CD8-positive, alpha-beta memory T cell (primary cell): ENCODE data around the gene SLC22A5. TPM values are rescaled to one million over a fixed set of nuclear protein-coding genes. Genes with fewer than 3 reads are reported as not detected.
"Not testable (repeated sequence)": the region's sequence is repeated elsewhere in the genome, so short reads cannot be mapped to it uniquely, and the experiment has no call there.

Source experiments
- CTCF ChIA-PET: fragments of 350-600 bp; sonication (Branson Sonifier 250); formaldehyde crosslinking; loops from one replicate; lab custom pipeline; 2021; ENCODE audit warnings: antibody characterized with exemption; lab: Charles Lee
- POLR2A ChIA-PET: fragments of 350-600 bp; sonication (Branson Sonifier 250); formaldehyde crosslinking; loops from one replicate; lab custom pipeline; 2021; ENCODE audit warnings: antibody characterized with exemption; lab: Charles Lee
- DNase-seq, 5 donors: peaks; one replicate each; pipeline versions ENCODE4 v3.0.0 to v3.0.0-alpha.2; 2020 to 2022; ENCODE audit warnings: mixed read lengths in 1 of 5
- H3K27ac ChIP-seq: one replicate; pipeline ENCODE4 v1.7.0; 2013; ENCODE audit warnings: low read depth, mild to moderate bottlenecking, low read length, moderate library complexity
- H3K27me3 ChIP-seq: 2 replicates; pipeline ENCODE4 v1.7.0; 2013; ENCODE audit warnings: low read length, mild to moderate bottlenecking; ENCODE audit not compliant: insufficient read depth, poor library complexity, severe bottlenecking
- H3K36me3 ChIP-seq: 2 replicates; pipeline ENCODE4 v1.7.0; 2013; ENCODE audit warnings: mild to moderate bottlenecking, low read length, moderate library complexity; ENCODE audit not compliant: insufficient read depth
- H3K4me1 ChIP-seq: 2 replicates; pipeline ENCODE4 v1.7.0; 2013; ENCODE audit warnings: mild to moderate bottlenecking, low read length, moderate library complexity; ENCODE audit not compliant: insufficient read depth
- H3K4me3 ChIP-seq: 2 replicates; pipeline ENCODE4 v1.7.0; 2013; ENCODE audit warnings: mild to moderate bottlenecking, low read length
- H3K9me3 ChIP-seq: 2 replicates; pipeline ENCODE4 v1.7.0; 2013; ENCODE audit warnings: mild to moderate bottlenecking, low read length
- H3K27ac Mint-ChIP-seq, 8 donors: one replicate each; pipeline ENCODE4 v1.8.0; 2020 to 2021; ENCODE audit warnings: mixed read lengths in 8 of 8, mild to moderate bottlenecking in 6 of 8, inconsistent platforms in 3 of 8, moderate library complexity in 3 of 8
- H3K27me3 Mint-ChIP-seq, 2 donors: one replicate each; pipeline ENCODE4 v1.8.0; 2020 to 2021; ENCODE audit warnings: mixed read lengths in 2 of 2, mild to moderate bottlenecking in 1 of 2, moderate library complexity in 1 of 2
- H3K36me3 Mint-ChIP-seq, 3 donors: one replicate each; pipeline ENCODE4 v1.8.0; 2020 to 2021; ENCODE audit warnings: mixed read lengths in 3 of 3, inconsistent platforms in 1 of 3, mild to moderate bottlenecking in 1 of 3
- H3K4me1 Mint-ChIP-seq, 3 donors: one replicate each; pipeline ENCODE4 v1.8.0; 2020 to 2021; ENCODE audit warnings: mixed read lengths in 3 of 3, inconsistent platforms in 1 of 3, mild to moderate bottlenecking in 1 of 3
- H3K4me3 Mint-ChIP-seq, 7 donors: one replicate each; pipeline ENCODE4 v1.8.0; 2020 to 2021; ENCODE audit warnings: mixed read lengths in 7 of 7, mild to moderate bottlenecking in 6 of 7, moderate library complexity in 4 of 7, inconsistent platforms in 2 of 7
- H3K9me3 Mint-ChIP-seq, 5 donors: one replicate each; pipeline ENCODE4 v1.8.0; 2020 to 2022; ENCODE audit warnings: mixed read lengths in 5 of 5, mild to moderate bottlenecking in 3 of 5, moderate library complexity in 2 of 5, inconsistent platforms in 1 of 5
- polyA plus RNA-seq: library from polyadenylated mRNA; unstranded; fragments of 300-500 nt; fragmentation: Illumina TruSeq; gene quantifications from one replicate; pipeline ENCODE4 v1.2.3, GENCODE V29; 2021
- total RNA-seq, 2 experiments: library from RNA; stranded (reverse); gene quantifications; one replicate each; pipeline ENCODE4 v1.2.3, GENCODE V29; 2021

SLC22A5 gene
- total and polyA plus RNA-seq, 3 experiments from 2014 or later = 2.5 to 5.9 (median 5.2) TPM

DNA sequence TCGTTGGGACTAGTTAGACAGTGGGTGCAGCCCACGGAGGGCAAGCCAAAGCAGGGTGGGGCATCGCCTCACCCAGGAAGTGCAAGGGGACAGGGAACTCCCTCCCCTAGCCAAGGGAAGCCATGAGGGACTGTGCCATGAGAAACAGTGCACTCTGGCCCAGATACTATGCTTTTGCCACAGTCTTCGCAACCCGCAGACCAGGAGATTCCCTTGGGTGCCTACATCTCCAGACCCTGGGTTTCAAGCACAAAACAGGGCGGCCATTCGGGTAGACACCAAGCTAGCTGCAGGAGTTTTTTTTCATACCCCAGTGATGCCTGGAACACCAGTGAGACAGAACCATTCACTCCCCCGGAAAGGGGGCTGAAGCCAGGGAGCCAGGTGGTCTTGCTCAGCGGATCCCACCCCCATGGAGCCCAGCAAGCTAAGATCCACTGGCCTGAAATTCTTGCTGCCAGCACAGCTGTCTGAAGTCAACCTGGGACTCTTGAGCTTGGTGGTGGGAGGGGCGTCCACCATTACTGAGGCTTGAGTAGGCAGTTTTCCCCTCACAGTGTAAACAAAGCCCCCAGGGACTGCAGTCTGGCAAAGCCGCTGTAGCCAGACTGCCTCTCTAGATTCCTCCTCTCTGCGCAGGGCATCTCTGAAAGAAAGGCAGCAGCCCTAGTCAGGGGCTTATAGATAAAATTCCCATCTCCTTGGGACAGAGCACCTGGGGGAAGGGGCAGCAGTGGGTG lies 28.6 kb downstream of the SLC22A5 start:
- POLR2A ChIA-PET, H3K27me3 ChIP-seq, H3K27ac ChIP-seq, H3K9me3 ChIP-seq, DNase-seq, H3K9me3 Mint-ChIP-seq, H3K4me3 ChIP-seq, H3K36me3 ChIP-seq, H3K27me3 Mint-ChIP-seq: not testable (repeated sequence)
- Mint-ChIP-seq H3K27ac (peak overlapping the region in 3 of 8 donors; percentile 11 to 29 (median 24)), H3K4me3 (peak overlapping the region in 1 of 7 donors; percentile 24), H3K36me3 (peaks cover 0 to 31% (median 14%) of the 10 kb centered on the region in 3 donors), H3K4me1 (peaks cover 66 to 92% (median 86%) of the 10 kb centered on the region in 3 donors)
- CTCF ChIA-PET = interaction anchor here (1.0 to 1.9 kb wide), 3 partner anchors 12 to 13 kb away, joined by 3 to 6 read pairs (median 4); no protein-coding TSS in a partner anchor
- H3K4me1 ChIP-seq = peaks cover 51% of the 10 kb centered on the region

DNA sequence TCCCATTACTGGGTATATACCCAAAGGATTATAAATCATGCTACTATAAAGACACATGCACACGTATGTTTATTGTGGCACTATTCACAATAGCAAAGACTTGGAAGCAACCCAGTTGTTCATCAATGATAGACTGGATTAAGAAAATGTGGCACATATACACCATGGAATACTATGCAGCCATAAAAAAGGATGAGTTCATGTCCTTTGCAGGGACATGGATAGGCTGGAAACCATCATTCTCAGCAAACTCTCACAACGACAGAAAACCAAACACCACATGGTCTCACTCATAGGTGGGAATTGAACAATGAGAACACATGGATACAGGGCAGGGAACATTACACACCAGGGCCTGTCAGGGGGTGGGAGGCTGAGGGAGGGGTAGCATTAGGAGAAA lies 34.5 kb downstream of the SLC22A5 start:
- H3K9me3 Mint-ChIP-seq, H3K4me3 Mint-ChIP-seq, DNase-seq, H3K27me3 ChIP-seq, H3K27ac ChIP-seq, H3K36me3 ChIP-seq, H3K36me3 Mint-ChIP-seq, H3K4me3 ChIP-seq, POLR2A ChIA-PET, H3K27me3 Mint-ChIP-seq, H3K9me3 ChIP-seq: not testable (repeated sequence)
- Mint-ChIP-seq H3K27ac (peak overlapping the region in 5 of 8 donors; percentile 7 to 88 (median 74)), H3K4me1 (peaks cover 74 to 94% (median 87%) of the 10 kb centered on the region in 3 donors)
- H3K4me1 ChIP-seq = peaks cover 45% of the 10 kb centered on the region
- CTCF ChIA-PET = interaction anchor here (1.3 to 1.6 kb wide), 2 partner anchors 63 to 97 kb away, joined by 3 read pairs; no protein-coding TSS in a partner anchor

DNA sequence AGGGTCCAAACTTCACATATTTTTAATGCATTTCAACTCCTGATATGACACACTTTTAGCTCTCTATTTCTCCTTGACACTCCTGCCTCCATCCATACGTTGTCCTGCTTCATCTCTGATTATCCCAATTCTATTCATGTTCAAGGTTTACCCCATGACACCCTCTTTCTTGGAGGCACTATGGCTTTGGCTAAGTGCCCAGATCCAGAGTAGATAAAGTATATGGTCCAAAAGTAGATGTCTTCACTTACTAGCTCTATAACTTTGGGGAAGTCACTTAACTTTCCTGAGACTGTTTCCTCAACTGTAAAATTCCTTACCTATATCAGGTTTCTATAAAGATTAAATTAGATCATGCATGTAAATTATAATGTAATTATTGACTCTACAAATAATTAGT lies 36.1 kb downstream of the SLC22A5 start:
- Histone ChIP-seq H3K36me3 (no peaks in the 10 kb centered on the region), H3K4me3 (no peak overlapping the region), H3K27me3 (no peaks in the 10 kb centered on the region), H3K4me1 (peaks cover 57% of the 10 kb centered on the region), H3K9me3 (no peaks in the 10 kb centered on the region), H3K27ac (no peak overlapping the region)
- no peak for DNase-seq
- Mint-ChIP-seq H3K27me3 (no peaks in the 10 kb centered on the region), H3K36me3 (peaks cover 0 to 5% (median 3%) of the 10 kb centered on the region in 3 donors), H3K27ac (peak overlapping the region; percentile 59 to 99 (median 93)), H3K4me1 (peaks cover 68 to 90% (median 85%) of the 10 kb centered on the region in 3 donors), H3K9me3 (no peaks in the 10 kb centered on the region), H3K4me3 (peak overlapping the region in 3 of 7 donors; percentile 2 to 60 (median 7))
- CTCF ChIA-PET = interaction anchor here (0.8 to 2.6 kb wide), 6 partner anchors 15 to 415 kb away, joined by 3 to 14 read pairs (median 5); partner anchors contain the start of gene IRF1
- POLR2A ChIA-PET = interaction anchor here (2.2 kb wide), 1 partner anchor 85 kb away, joined by 6 read pairs; the partner anchor contains the start of gene IRF1

DNA sequence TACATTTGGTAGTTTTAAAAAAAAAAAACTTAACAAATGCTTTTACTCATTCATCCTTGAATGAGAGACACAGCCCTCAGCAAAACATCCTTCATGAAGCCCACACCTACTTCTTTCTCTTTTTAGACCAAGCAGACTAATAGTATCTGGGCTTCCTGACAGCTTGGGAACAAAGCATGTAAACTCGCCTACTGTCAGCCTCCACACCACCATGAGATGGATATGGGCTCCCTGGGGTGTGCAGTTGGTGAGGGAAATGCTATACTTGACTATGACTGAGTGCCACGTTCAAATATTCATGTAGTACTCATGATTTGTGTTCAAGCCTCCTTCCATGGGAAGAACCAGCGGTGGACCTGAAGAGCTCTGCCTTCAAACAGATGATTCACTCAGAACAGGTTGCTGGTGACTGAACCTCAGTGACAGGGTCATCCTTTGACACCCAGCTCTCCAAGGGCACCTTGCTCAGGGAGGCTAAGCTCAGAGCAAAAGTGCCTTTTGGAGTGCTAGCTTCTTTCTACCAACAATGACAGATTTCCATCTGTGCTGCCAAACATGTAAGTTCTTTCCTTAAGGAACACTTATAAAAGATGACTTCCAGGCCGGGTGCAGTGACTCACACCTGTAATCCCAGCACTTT lies 36.8 kb downstream of the SLC22A5 start:
- Histone ChIP-seq H3K4me3 (no peak overlapping the region), H3K4me1 (peaks cover 57% of the 10 kb centered on the region), H3K9me3 (no peaks in the 10 kb centered on the region), H3K27ac (no peak overlapping the region), H3K27me3 (no peaks in the 10 kb centered on the region), H3K36me3 (no peaks in the 10 kb centered on the region)
- Mint-ChIP-seq H3K27ac (peak overlapping the region; percentile 86 to 99 (median 94)), H3K9me3 (no peaks in the 10 kb centered on the region), H3K36me3 (peaks cover 0 to 7% (median 1%) of the 10 kb centered on the region in 3 donors), H3K4me3 (peak overlapping the region in 3 of 7 donors; percentile 5 to 85 (median 31)), H3K27me3 (no peaks in the 10 kb centered on the region), H3K4me1 (peaks cover 62 to 83% (median 80%) of the 10 kb centered on the region in 3 donors)
- DNase-seq = no peak
- ChIA-PET POLR2A (interaction anchor here (2.2 kb wide), 1 partner anchor 84 kb away, joined by 6 read pairs; the partner anchor contains the start of gene IRF1), CTCF (interaction anchor here (0.6 to 2.6 kb wide), 10 partner anchors 14 to 414 kb away, joined by 3 to 14 read pairs (median 4); partner anchors contain the start of gene IRF1)

DNA sequence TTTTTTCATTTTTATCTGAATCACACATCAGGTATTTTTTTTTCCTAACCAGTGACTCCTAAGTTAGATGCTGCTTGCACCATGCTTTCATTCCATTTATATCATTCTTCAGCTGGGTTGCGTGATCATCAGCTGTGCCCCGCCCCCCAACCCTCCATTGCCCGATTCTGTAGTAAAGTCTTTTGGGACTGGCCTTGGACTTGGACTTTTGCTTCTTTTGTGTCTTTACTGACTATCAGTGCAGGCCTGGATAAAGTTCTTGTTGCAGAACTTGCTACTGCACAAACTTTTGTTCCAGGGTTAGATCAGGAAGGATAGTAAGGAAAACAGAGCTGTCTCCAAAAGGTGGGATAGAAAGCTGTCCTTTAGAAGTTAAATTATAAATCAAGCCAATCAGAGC lies 38.5 kb downstream of the SLC22A5 start:
- CTCF ChIA-PET = interaction anchor here (0.7 to 2.5 kb wide), 6 partner anchors 21 to 92 kb away, joined by 3 to 14 read pairs (median 4); partner anchors contain the start of gene IRF1
- no peak overlapping the region for H3K27ac ChIP-seq
- H3K27ac Mint-ChIP-seq = peak overlapping the region; percentile 86 to 99 (median 94)

DNA sequence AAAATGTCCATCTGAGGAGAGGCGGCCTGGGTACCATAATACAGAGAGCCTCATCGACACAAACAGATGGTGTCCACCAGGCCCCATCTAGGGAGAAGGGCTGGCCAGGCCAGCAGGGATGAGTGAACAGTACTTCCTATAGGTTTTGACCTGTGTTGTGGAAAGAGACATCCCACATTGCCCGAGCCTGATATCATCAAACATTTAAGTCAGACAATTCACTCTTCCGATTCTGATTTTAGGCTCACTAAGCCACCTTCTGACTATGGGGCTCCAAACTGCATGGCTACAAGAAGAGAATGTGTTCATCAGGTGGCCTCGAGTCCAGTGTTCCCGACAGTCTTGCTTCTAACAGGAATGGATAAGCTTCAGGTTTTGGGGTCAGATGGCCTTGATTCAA lies 38.9 kb downstream of the SLC22A5 start:
- H3K9me3 ChIP-seq = no peaks in the 10 kb centered on the region
- ChIA-PET POLR2A (interaction anchor here (0.9 to 5.5 kb wide), 3 partner anchors 12 to 47 kb away, joined by 3 to 22 read pairs (median 4); no protein-coding TSS in a partner anchor), CTCF (interaction anchor here (0.7 to 4.3 kb wide), 6 partner anchors 22 to 92 kb away, joined by 3 to 65 read pairs (median 4); partner anchors contain the start of gene IRF1)
- H3K4me1 Mint-ChIP-seq = peaks cover 62 to 88% (median 73%) of the 10 kb centered on the region in 3 donors
- H3K27me3 Mint-ChIP-seq = no peaks in the 10 kb centered on the region
- H3K4me1 ChIP-seq = peaks cover 65% of the 10 kb centered on the region
- peak overlapping the region; percentile 86 to 99 (median 94) for H3K27ac Mint-ChIP-seq
- no peak for DNase-seq
- peak overlapping the region; percentile 33 to 98 (median 73) for H3K4me3 Mint-ChIP-seq
- H3K27ac ChIP-seq = no peak overlapping the region
- H3K4me3 ChIP-seq = no peak overlapping the region
- H3K36me3 ChIP-seq = no peaks in the 10 kb centered on the region
- no peaks in the 10 kb centered on the region for H3K27me3 ChIP-seq
- H3K9me3 Mint-ChIP-seq = no peaks in the 10 kb centered on the region
- H3K36me3 Mint-ChIP-seq = peaks cover 0 to 23% (median 3%) of the 10 kb centered on the region in 3 donors

More for the DNA sequence above, 38.5 kb downstream of the SLC22A5 start:
- Histone ChIP-seq H3K27me3 (no peaks in the 10 kb centered on the region), H3K4me3 (no peak overlapping the region), H3K9me3 (no peaks in the 10 kb centered on the region), H3K36me3 (no peaks in the 10 kb centered on the region), H3K4me1 (peaks cover 61% of the 10 kb centered on the region)
- Mint-ChIP-seq H3K27me3 (no peaks in the 10 kb centered on the region), H3K9me3 (no peaks in the 10 kb centered on the region), H3K4me3 (peak overlapping the region in 5 of 7 donors; percentile 4 to 85 (median 55)), H3K4me1 (peaks cover 58 to 84% (median 72%) of the 10 kb centered on the region in 3 donors), H3K36me3 (peaks cover 0 to 21% (median 0%) of the 10 kb centered on the region in 3 donors)
- no peak for DNase-seq
- POLR2A ChIA-PET = interaction anchor here (0.9 to 5.5 kb wide), 3 partner anchors 12 to 47 kb away, joined by 3 to 22 read pairs (median 4); no protein-coding TSS in a partner anchor

DNA sequence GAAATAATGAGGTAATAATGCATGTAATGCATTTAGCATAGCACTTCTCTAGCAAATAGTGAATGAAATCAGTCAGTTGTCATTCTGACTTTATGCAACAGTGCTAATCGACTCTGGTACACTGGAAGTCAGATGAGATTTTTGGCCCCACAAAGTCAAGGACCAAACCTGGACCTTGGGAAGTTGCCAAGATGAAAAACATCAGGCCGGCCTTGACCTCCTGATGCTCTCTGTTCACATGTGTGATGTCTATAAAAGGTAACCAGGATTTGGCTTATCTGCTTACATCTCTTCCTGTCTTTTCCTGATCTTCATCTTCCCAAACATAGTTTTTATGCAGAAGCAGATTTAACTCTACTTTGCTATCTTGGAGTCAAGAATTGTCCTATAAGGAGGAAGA lies 39.5 kb downstream of the SLC22A5 start:
- Histone ChIP-seq H3K4me3 (peak overlapping the region; percentile 82), H3K27ac (peak overlapping the region; percentile 93), H3K4me1 (peaks cover 70% of the 10 kb centered on the region), H3K27me3 (no peaks in the 10 kb centered on the region), H3K36me3 (no peaks in the 10 kb centered on the region), H3K9me3 (no peaks in the 10 kb centered on the region)
- Mint-ChIP-seq H3K4me1 (peaks cover 64 to 88% (median 73%) of the 10 kb centered on the region in 3 donors), H3K36me3 (peaks cover 0 to 27% (median 3%) of the 10 kb centered on the region in 3 donors), H3K4me3 (peak overlapping the region; percentile 89 to 98 (median 95)), H3K27me3 (no peaks in the 10 kb centered on the region), H3K27ac (peak overlapping the region; percentile 86 to 99 (median 94)), H3K9me3 (no peaks in the 10 kb centered on the region)
- CTCF ChIA-PET = interaction anchor here (2.5 to 4.3 kb wide), 4 partner anchors 71 to 91 kb away, joined by 11 to 65 read pairs (median 17); partner anchors contain the start of gene IRF1
- no peak for DNase-seq
- POLR2A ChIA-PET = interaction anchor here (0.5 to 5.5 kb wide), 6 partner anchors 11 to 148 kb away, joined by 3 to 77 read pairs (median 3); partner anchors contain the start of genes IRF1 and RAD50
